ENCODE data around the gene PPARD.

The PPARD gene

GRCh38 chr6:35468980-35469750, 126.8 kb downstream of the PPARD start:
- peak in 1 of 3 experiments; percentile 37 for DNase-seq (ENCODE audit: low read depth in 3 of 3)

GRCh38 chr6:35469751-35470662, 127.6 kb downstream of the PPARD start:
- no peak for DNase-seq (ENCODE audit: low read depth in 3 of 3)

DNA sequence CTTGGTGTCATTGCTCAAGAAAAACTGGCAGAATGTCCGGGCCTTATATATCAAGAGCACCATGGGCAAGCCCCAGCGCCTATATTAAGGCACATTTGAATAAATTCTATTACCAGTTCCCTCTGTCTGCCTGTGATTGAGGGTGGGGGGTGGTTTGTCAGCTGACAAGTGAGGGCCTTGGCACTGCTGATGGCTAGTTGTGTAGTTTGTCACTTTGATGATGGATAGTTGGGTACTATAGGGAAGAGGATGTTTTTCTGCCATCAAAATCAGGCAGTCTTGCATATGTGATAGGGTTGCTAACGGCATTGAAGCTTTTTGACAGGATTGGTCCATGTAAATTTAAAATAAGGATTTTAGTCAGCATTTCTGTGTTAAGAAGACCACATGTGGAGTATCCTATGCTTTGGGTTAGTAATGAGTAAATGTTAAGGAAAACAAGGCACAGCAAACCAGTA, 128.3 kb downstream of the PPARD start:
- DNase-seq (ENCODE audit: low read depth in 3 of 3): no peak

- DNase-seq (ENCODE audit: low read depth in 3 of 3): no peak
Observed at GRCh38 chr6:35471836-35472345, 129.5 kb downstream of the PPARD start.

DNA sequence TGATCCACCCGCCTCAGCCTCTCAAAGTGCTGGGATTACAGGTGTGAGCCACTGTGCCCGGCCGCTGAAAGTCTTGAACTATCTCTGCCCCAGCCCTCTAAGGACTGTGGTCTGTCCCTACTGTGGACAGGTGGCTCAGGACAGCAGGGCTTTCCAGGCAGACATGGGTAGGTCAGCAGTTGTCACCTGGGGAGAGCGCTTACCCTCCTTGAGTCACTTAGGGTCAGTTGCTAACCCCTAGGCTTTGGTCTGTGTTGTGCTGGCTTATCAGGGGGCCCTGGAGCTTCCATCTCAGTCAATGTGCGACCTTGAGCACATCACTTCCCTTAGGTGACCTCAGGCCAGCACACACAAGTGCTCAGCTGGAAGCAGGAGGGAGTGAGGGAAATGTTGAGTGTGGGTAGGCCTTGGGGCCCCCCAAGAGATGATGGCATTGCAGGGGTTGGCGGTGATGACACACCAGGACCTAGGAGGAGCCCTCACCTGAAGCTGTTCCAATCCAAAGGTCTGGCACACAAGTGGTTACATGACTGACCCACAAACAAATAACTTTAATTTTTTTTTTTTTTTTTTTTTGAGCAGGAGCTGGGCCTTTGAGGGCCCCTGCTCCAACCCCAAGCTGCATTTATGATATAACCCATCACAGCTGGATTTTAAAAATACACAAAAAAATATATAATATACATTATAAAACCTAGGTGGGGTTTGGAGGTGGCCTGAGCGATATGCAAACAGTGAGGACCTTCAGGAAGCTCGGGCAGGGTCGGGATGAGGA, 130.9 kb downstream of the PPARD start:
- DNase-seq (ENCODE audit: low read depth in 3 of 3): no peak

- DNase-seq (ENCODE audit: low read depth in 3 of 3): no peak
Observed at GRCh38 chr6:35473850-35474130, 131.4 kb downstream of the PPARD start.

DNA sequence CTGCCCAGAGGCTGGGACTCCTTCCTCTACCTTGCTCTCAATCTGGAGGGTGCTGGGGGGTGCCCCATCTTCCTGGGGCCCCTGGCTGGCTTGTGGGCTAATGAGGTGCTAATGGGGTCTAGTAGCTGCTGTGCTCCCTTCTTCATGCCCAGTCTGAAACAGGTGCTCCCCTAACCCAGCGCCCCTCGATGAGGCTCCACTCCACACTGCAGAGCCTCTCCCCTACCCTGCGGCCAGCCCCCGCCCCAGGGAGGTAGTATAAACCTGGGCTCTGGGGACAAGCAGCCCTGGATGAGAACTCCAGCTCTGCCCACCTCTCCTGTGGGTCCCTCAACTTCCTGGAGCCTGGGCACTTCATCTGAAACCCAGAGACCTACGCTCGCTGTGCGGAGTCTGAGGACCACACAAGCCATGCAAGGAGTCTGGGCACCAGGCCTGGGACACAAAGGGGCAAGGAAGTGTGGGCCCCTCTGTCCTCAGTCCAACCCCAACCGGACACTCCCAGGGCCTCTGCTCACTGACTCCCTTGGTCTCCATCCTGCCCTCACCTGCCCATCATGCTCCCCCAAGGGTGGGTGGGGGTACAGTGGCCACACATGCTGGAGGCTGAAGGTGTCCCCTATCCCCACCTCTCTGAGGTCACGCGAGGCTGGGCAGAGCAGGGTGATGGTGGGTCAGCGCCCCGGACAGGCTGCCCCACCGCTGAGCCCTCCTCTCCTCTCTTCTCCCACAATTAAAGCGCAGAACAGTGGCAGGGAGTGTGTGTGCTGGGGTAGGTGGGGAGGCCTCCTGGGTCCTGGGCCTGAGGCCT, 132.0 kb downstream of the PPARD start:
- no peak for DNase-seq (ENCODE audit: low read depth in 3 of 3)

DNA sequence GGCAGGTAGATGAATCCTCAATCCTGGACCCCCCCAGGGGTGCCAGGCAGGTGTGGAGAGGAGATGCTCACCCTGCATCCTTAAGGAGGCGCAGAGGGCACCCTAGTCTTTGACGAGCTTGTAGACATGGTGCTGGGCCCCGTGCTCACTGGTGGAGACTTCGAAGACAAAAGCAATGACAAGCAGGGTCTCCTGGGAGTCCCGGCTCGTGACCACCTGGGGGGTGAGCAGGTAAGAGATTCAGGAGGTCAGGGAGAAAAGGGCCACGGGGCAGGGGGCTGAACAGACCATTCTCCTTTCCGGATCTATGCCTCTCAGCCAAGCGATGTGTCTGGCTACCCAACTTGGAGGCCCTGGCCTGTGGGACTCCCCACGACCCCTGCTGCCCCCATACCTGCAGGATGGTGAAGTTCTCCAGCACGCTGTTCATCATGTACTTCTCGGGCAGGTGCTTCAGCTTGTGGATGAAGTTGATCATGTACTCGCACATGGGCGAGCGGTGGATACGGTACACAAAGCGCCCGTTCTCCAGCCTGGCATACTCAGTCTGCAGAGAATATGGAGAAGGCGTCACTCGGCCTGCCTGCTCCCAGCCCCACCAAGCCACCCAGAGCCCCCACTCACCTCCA, 132.7 kb downstream of the PPARD start:
- DNase-seq (ENCODE audit: low read depth in 3 of 3): no peak

- no peak for DNase-seq (ENCODE audit: low read depth in 3 of 3)
Observed at GRCh38 chr6:35475573-35475972, 133.2 kb downstream of the PPARD start.

DNA sequence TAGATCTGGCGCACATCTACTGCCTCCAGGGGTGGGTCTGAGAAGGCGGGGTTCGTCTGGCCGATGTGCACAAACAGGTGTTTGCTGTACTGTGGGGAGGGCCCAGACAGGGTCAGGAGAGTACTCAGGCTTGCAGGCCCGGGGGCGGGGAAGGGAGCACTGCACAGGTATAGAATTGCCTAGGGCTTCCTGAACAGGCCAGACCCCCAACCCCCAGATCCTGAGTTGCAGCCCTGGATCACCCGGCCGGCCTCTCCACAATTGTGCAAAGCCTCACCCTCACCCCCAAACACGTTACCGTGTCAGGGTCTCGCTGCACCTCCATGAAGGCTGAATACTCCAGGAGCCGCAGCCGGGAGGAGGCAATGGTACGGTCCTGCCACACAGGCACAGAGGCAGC, 133.6 kb downstream of the PPARD start:
- no peak for DNase-seq (ENCODE audit: low read depth in 3 of 3)

GRCh38 chr6:35477028-35477427, 134.7 kb downstream of the PPARD start:
- no peak for DNase-seq (ENCODE audit: low read depth in 3 of 3)

Data from stimulated activated CD4-positive, alpha-beta T cell treated with anti-CD3 and anti-CD28 coated beads, TNF-alpha, amount 100 ng/mL, for 4 hours (primary cell).